ENCODE data around the gene KDM4D. TPM values are rescaled to one million over a fixed set of nuclear protein-coding genes. Genes with fewer than 3 reads are reported as not detected.

The KDM4D gene
- total RNA-seq, 1 experiment from 2014 or later: 2.4 TPM

Other genes with a start within 250 kb of the KDM4D start
- 23.4 to 39.8 TPM (median 26.4 TPM) in 3 replicates for gene AMOTL1, start 205.4 kb upstream of the KDM4D start, total RNA-seq (2021)
- gene CWC15, start 153 bp upstream of the KDM4D start, total RNA-seq (2021): 49.4 to 55.5 TPM (median 52.1 TPM) in 3 replicates
- gene KDM4E, start 51.5 kb downstream of the KDM4D start, total RNA-seq (2021): not detected in 3 replicates
- gene KDM4F, start 75.7 kb downstream of the KDM4D start, total RNA-seq (2021): not detected in 3 replicates
- 20.9 to 23.0 TPM (median 20.9 TPM) in 3 replicates for gene SRSF8, start 93.2 kb downstream of the KDM4D start, total RNA-seq (2021)
- gene ENDOD1, start 116.1 kb downstream of the KDM4D start, total RNA-seq (2021): 2.6 to 3.3 TPM (median 3.2 TPM) in 3 replicates